K562 (cell line): Measurements from ENCODE around the gene KRT4. TPM values are rescaled to one million over a fixed set of nuclear protein-coding genes. Genes with fewer than 3 reads are reported as not detected.

Experiments
- ATAC-seq: fragments of 200-7000 bp; cut with Tn5 transposase; 3 replicates; pipeline ENCODE4 v1.9.1; 2020; ENCODE audit warnings: moderate library complexity
- BruUV-seq: library from RNA; stranded (reverse); fragments of 400-500 nt; replicated peaks from 2 replicates; lab custom pipeline; 2021; lab: Mats Ljungman, UMichigan
- CTCF ChIA-PET: fragments of 300-600 bp; formaldehyde crosslinking; extraction: SDS; loops from one replicate; lab custom pipeline; 2021; ENCODE audit warnings: low intra/inter-chr PET ratio; lab: Yijun Ruan, JAX
- POLR2A ChIA-PET: fragments of 300-600, 350-650 bp; sonication (Branson Sonifier 250); formaldehyde crosslinking; extraction: SDS; loops from one replicate; lab custom pipeline; 2021; ENCODE audit warnings: antibody characterized with exemption, inconsistent platforms; lab: Yijun Ruan, JAX
- DNase-seq, 4 experiments: peaks; one replicate each; pipeline versions ENCODE4 v3.0.0 to v3.0.0-alpha.2; 2011 to 2018; ENCODE audit warnings: low spot score in 3 of 4, mixed read lengths in 3 of 4; ENCODE audit errors: extremely low read depth in 1 of 4
- FAIRE-seq: peaks from 2 replicates; lab custom pipeline; 2011; peaks lifted over from hg19 to GRCh38; lab: Jason Lieb, UNC
- H2AFZ ChIP-seq: 2 replicates; pipeline ENCODE4 v1.6.0; 2011; ENCODE audit warnings: low read depth, low read length, control low read depth, inconsistent platforms
- H3K27ac ChIP-seq: fragments of 200-600 bp; 3 replicates; pipeline ENCODE4 v1.8.0; 2011; ENCODE audit warnings: low read depth, mild to moderate bottlenecking, control low read depth, inconsistent platforms, low read length, moderate library complexity, mixed read lengths; ENCODE audit errors: extremely low read depth
- H3K27me3 ChIP-seq, 2 experiments: fragments of 300-600 bp in 1 of 2; 2 replicates in 1 of 2; 3 replicates in 1 of 2; pipeline versions ENCODE4 v1.6.0 to v1.8.0; 2011; ENCODE audit warnings: inconsistent platforms in 2 of 2, low read length in 2 of 2, mild to moderate bottlenecking in 1 of 2, mixed read lengths in 1 of 2, moderate library complexity in 1 of 2; ENCODE audit not compliant: control insufficient read depth in 2 of 2, insufficient read depth in 2 of 2
- H3K36me3 ChIP-seq: fragments of 300-600 bp; 3 replicates; pipeline ENCODE4 v1.8.0; 2011; ENCODE audit warnings: mild to moderate bottlenecking, low read length, inconsistent platforms; ENCODE audit not compliant: control insufficient read depth, insufficient read depth
- H3K4me1 ChIP-seq, 2 experiments: fragments of 200-600 bp in 1 of 2; replicated peaks in 1 of 2; 2 replicates in 1 of 2; 3 replicates in 1 of 2; pipeline versions ENCODE4 v1.5.1 to v1.8.0; 2011; ENCODE audit warnings: inconsistent platforms in 2 of 2, low read length in 2 of 2, mild to moderate bottlenecking in 1 of 2, mixed read lengths in 1 of 2, moderate library complexity in 1 of 2; ENCODE audit not compliant: control insufficient read depth in 2 of 2, insufficient read depth in 2 of 2
- H3K4me2 ChIP-seq: 2 replicates; pipeline ENCODE4 v1.6.1; 2011; ENCODE audit warnings: low read length, control low read depth, inconsistent platforms, mixed read lengths; ENCODE audit not compliant: insufficient read depth
- H3K4me3 ChIP-seq: fragments of 200-600 bp; sonication (generic), shearing (Covaris generic); 2 replicates; pipeline ENCODE4 v1.5.1; 2016; ENCODE audit warnings: control low read depth, inconsistent platforms
- H3K79me2 ChIP-seq: fragments of 200-600 bp; 3 replicates; pipeline ENCODE4 v1.8.0; 2011; ENCODE audit warnings: low read length, inconsistent platforms; ENCODE audit not compliant: control insufficient read depth, insufficient read depth
- H3K9ac ChIP-seq, 2 experiments: 2 replicates each; pipeline versions ENCODE4 v1.6.0 to v1.6.1; 2011; ENCODE audit warnings: low read depth in 2 of 2, low read length in 2 of 2, control low read depth in 1 of 2, inconsistent platforms in 1 of 2, mild to moderate bottlenecking in 1 of 2, mixed read lengths in 1 of 2; ENCODE audit not compliant: insufficient read depth in 1 of 2
- H3K9me1 ChIP-seq: one replicate; pipeline ENCODE4 v1.6.0; 2011; ENCODE audit warnings: inconsistent platforms, mild to moderate bottlenecking, low read length, moderate library complexity; ENCODE audit not compliant: control insufficient read depth, insufficient read depth
- H3K9me3 ChIP-seq: replicated peaks from 2 replicates; pipeline ENCODE4 v1.5.1; 2011; ENCODE audit warnings: low read depth, low read length, inconsistent platforms; ENCODE audit not compliant: control insufficient read depth, insufficient read depth
- H4K20me1 ChIP-seq: replicated peaks from 2 replicates; pipeline ENCODE4 v1.6.1; 2011; ENCODE audit warnings: low read length, inconsistent platforms, mixed read lengths; ENCODE audit not compliant: control insufficient read depth, insufficient read depth
- BMI1 ChIP-seq: fragments of 150-350 bp; IDR thresholded peaks from 2 replicates; pipeline ENCODE4 v1.6.1; 2014; ENCODE audit warnings: low read length
- CGGBP1 ChIP-seq: fragments of 250-450 bp; sonication (Bioruptor Pico); IDR thresholded peaks from 2 replicates; pipeline ENCODE4 v1.9.0; 2021; ENCODE audit warnings: mild to moderate bottlenecking
- CTBP1 ChIP-seq: fragments of 450-650 bp; IDR thresholded peaks from 2 replicates; pipeline ENCODE4 v1.6.1; 2016; ENCODE audit warnings: borderline replicate concordance
- DPF2 ChIP-seq: fragments of 450-650 bp; IDR thresholded peaks from 2 replicates; pipeline ENCODE4 v1.6.1; 2016
- E2F5 ChIP-seq: sonication (generic); formaldehyde crosslinking; IDR thresholded peaks from 2 replicates; pipeline ENCODE4 v1.8.0; 2022; ENCODE audit warnings: mild to moderate bottlenecking, missing genetic modification reagents
- EGR1 ChIP-seq: fragments of 450-650 bp; conservative IDR thresholded peaks from 2 replicates; pipeline ENCODE4 v1.6.1; 2017; ENCODE audit warnings: mild to moderate bottlenecking
- HSF4 ChIP-seq: fragments of 250-450 bp; sonication (Bioruptor Pico); IDR thresholded peaks from 2 replicates; pipeline ENCODE4 v2.1.2; 2022; ENCODE audit warnings: mild to moderate bottlenecking, moderate library complexity, borderline replicate concordance
- MED1 ChIP-seq: sonication (generic); formaldehyde crosslinking; IDR thresholded peaks from 2 replicates; pipeline ENCODE4 v1.8.1; 2023; ENCODE audit warnings: missing genetic modification reagents, borderline replicate concordance
- MEIS2 ChIP-seq: fragments of 450-650 bp; IDR thresholded peaks from 2 replicates; pipeline ENCODE4 v1.6.1; 2014; ENCODE audit warnings: mild to moderate bottlenecking; ENCODE audit not compliant: partially characterized antibody
- NFATC3 ChIP-seq: fragments of 450-650 bp; IDR thresholded peaks from 2 replicates; pipeline ENCODE4 v1.6.1; 2017; ENCODE audit warnings: mild to moderate bottlenecking
- NFE2 ChIP-seq: IDR thresholded peaks from 2 replicates; pipeline ENCODE4 v1.6.1; 2014; ENCODE audit warnings: antibody characterized with exemption, low read depth
- NFXL1 ChIP-seq: fragments of 450-650 bp; formaldehyde crosslinking; IDR thresholded peaks from 2 replicates; pipeline ENCODE4 v1.4.0; 2021; ENCODE audit warnings: mild to moderate bottlenecking
- NRF1 ChIP-seq, 2 experiments: fragments of 450-650 bp; IDR thresholded peaks in 1 of 2; conservative IDR thresholded peaks in 1 of 2; 2 replicates each; pipeline ENCODE4 v1.6.1; 2014; ENCODE audit warnings: mild to moderate bottlenecking in 2 of 2
- NUFIP1 ChIP-seq: fragments of 450-650 bp; IDR thresholded peaks from 2 replicates; pipeline ENCODE4 v1.6.1; 2018; ENCODE audit not compliant: partially characterized antibody
- PBX2 ChIP-seq, 2 experiments: IDR thresholded peaks in 1 of 2; conservative IDR thresholded peaks in 1 of 2; 2 replicates each; pipeline ENCODE4 v1.6.1; 2016; ENCODE audit warnings: low read depth in 2 of 2, mild to moderate bottlenecking in 1 of 2, missing compliant biosample characterization in 1 of 2, missing genetic modification characterization in 1 of 2, moderate library complexity in 1 of 2
- POLR2AphosphoS5 ChIP-seq: IDR thresholded peaks from 2 replicates; pipeline ENCODE4 v1.6.1; 2011; ENCODE audit warnings: mild to moderate bottlenecking, low read depth, low read length, moderate library complexity; ENCODE audit not compliant: control insufficient read depth, insufficient read depth
- TRIM24 ChIP-seq, 2 experiments: fragments of 450-650 bp; IDR thresholded peaks; 2 replicates each; pipeline ENCODE4 v1.6.1; 2016
- ZNF274 ChIP-seq: IDR thresholded peaks from 2 replicates; pipeline ENCODE4 v1.6.1; 2011; ENCODE audit warnings: low read depth, mild to moderate bottlenecking, low read length, moderate library complexity, borderline replicate concordance
- ZNF398 ChIP-seq: fragments of 250-450 bp; sonication (Bioruptor Pico); IDR thresholded peaks from 2 replicates; pipeline ENCODE4 v1.8.0; 2021; ENCODE audit warnings: moderate library complexity, mild to moderate bottlenecking, inconsistent platforms
- ZNF583 ChIP-seq: fragments of 250-450 bp; sonication (Bioruptor Pico); IDR thresholded peaks from 2 replicates; pipeline ENCODE4 v1.4.0; 2020
- WGBS: fragments of 100-300 bp; shearing (Covaris generic); methylation state at CpG from one replicate; pipeline ENCODE4 v1.1.6; 2016; ENCODE audit warnings: low coverage, mixed read lengths; ENCODE audit not compliant: insufficient coverage; ENCODE audit errors: missing lambda C conversion rate; 5-methylcytosine and 5-hydroxymethylcytosine counted together
- in situ Hi-C: fragments of 300-500 bp; cut with MboI; formaldehyde crosslinking; loops from 4 replicates; pipeline ENCODE4 v1.15.0; 2018; ENCODE audit warnings: inconsistent platforms, mixed read lengths
- intact Hi-C: fragments of 100-400 bp; cut with micrococcal nuclease; formaldehyde crosslinking; loops from 2 replicates; pipeline ENCODE4 v1.14.2; 2022
- polyA plus RNA-seq, 8 experiments: library from polyadenylated mRNA; depleted of rRNA in 4 of 8; stranded (reverse) in 5 of 8; unstranded in 3 of 8; fragments of >200 nt; fragmentation: Nextera tagmentation in 2 of 8; fragmentation: Illumina TruSeq in 1 of 8; extraction: Ambion mirVana in 2 of 8; extraction: Trizol in 1 of 8; gene quantifications; 2 replicates each; pipeline versions ENCODE4 v1.2.1 to v1.2.3, GENCODE V29; 2011 to 2014; ENCODE audit warnings: inconsistent platforms in 1 of 8, missing spikeins in 1 of 8
- total RNA-seq, 7 experiments: library from RNA; depleted of rRNA in 6 of 7; stranded (reverse); fragments of >200 nt in 6 of 7; fragmentation: Illumina TruSeq in 2 of 7; extraction: Trizol in 2 of 7; gene quantifications; 2 replicates each; pipeline versions ENCODE4 v1.2.1 to v1.2.3, GENCODE V29; 2011 to 2021; ENCODE audit warnings: low replicate concordance in 1 of 7

KRT4 gene
- total and polyA plus RNA-seq, 9 of the 15 experiments (the other 6 are each of a cell fraction or from before 2014, with no cell fraction given) = not detected

GRCh38 chr12:52812749-52813148 is 1.2 kb downstream of the KRT4 start:
- BruUV-seq = no TSS peak
- 0% methylated on average over 3 of the region's 3 CpGs for WGBS
- in situ Hi-C loops = no loop called here
- no peak for FAIRE-seq
- H3K27me3 ChIP-seq = peaks cover 28 to 53% of the 10 kb centered on the region in 2 experiments
- H3K36me3 ChIP-seq = no peaks in the 10 kb centered on the region
- no peak for ATAC-seq
- no peak overlapping the region for H3K4me2 ChIP-seq
- H3K79me2 ChIP-seq = no peaks in the 10 kb centered on the region
- CTCF ChIA-PET = no interaction called here
- peaks cover 2% of the 10 kb centered on the region for H3K9me1 ChIP-seq
- no peak overlapping the region for H2AFZ ChIP-seq
- H3K27ac ChIP-seq = no peak overlapping the region
- POLR2A ChIA-PET = interaction anchor here (0.7 kb wide), 1 partner anchor 406 kb away, joined by 3 read pairs; no protein-coding TSS in a partner anchor
- H4K20me1 ChIP-seq = no peaks in the 10 kb centered on the region; the same call in none of the 2 replicates
- no peaks in the 10 kb centered on the region; a peak in 1 of 5 replicates for H3K4me1 ChIP-seq
- intact Hi-C loops = no loop called here
- no peaks in the 10 kb centered on the region for H3K9me3 ChIP-seq
- no peak overlapping the region for H3K9ac ChIP-seq
- no peak for DNase-seq
- no peak overlapping the region for H3K4me3 ChIP-seq
- TF ChIP-seq ZNF398 (no peak), HSF4 (CRISPR knock-in tag) (no peak), MED1 (CRISPR knock-in tag) (no peak), E2F5 (CRISPR knock-in tag) (no peak), EGR1 (no peak), NRF1 (conservative IDR thresholded peaks at IDR 0.05 in 1 of 2, IDR thresholded peaks at IDR 0.05 in 1 of 2) (no peak), NFATC3 (no peak), NUFIP1 (no peak), ZNF274 (no peak), MEIS2 (peak; percentile 61), NFE2 (0 out of 2 replicates have a peak, but pooled peaks have one; percentile 25), TRIM24 (IDR thresholded peaks at IDR 0.05) (no peak), CTBP1 (0 out of 2 replicates have a peak, but pooled peaks have one; percentile 20), ZNF583 (CRISPR knock-in tag) (no peak), PBX2 (CRISPR knock-in tag; IDR thresholded peaks at IDR 0.05; ENCODE audit: low read depth) (no peak), PBX2 (tag; conservative IDR thresholded peaks at IDR 0.05; ENCODE audit: low read depth) (peak; percentile 84), NFXL1 (CRISPR knock-in tag) (no peak), POLR2AphosphoS5 (no peak), DPF2 (no peak), BMI1 (no peak), CGGBP1 (CRISPR knock-in tag) (no peak)
